GM19328 (cell line): ENCODE measurements around the gene BCL7B.
"Not testable (repeated sequence)": the region's sequence is repeated elsewhere in the genome, so short reads cannot be mapped to it uniquely, and the experiment has no call there.

ENCODE experiments used
- ATAC-seq: cut with Tn5 transposase; IDR thresholded peaks from one replicate; pipeline ENCODE4 v1.9.1; 2021; ENCODE audit warnings: mild to moderate bottlenecking, moderate library complexity; ENCODE audit not compliant: unreplicated experiment

Gene BCL7B

GRCh38 chr7:73537051-73537450, 20.4 kb downstream of the BCL7B start:
- ATAC-seq = no peak

DNA sequence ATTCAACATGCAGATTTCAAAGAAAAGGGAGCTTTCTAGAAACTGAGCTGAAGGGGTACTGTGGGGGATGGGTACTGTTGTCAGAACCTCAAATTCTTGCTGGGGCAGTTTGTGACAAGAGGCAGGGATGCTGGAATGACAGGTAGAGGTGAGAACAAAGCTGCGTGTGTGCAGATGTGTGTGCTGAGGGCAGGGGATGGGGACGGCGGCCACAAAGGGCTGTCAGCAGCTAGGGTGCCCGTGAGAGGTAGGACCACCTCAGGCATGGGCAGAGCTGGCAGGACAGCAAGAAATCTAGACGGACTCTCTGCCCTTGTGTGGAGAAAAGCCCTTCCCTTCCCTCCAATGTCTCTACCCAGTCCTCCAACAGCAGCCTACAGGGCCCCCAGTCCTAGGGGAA, 21.0 kb downstream of the BCL7B start:
- no peak for ATAC-seq

DNA sequence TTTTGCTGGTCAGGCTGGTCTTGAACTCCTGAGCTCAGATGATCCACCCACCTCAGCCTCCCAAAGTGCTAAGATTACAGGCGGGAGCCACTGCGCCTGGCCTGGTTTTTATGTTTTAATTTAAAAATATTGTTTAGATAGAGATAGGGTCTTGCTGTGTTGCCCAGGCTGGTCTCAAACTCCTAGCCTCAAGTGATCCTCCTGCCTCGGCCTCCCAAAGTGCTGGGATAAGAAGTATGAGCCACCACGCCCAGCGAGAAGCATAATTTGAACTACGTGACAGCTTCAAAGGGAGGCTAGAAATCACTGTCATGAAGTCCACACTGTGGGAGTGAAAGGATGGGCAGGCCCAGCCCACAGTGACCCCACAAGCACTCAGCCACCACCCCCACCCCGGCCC, 21.6 kb downstream of the BCL7B start:
- ATAC-seq = not testable (repeated sequence)

- ATAC-seq = no peak
Measured at GRCh38 chr7:73533742-73534141, 23.7 kb downstream of the BCL7B start.

- no peak for ATAC-seq
Measured at GRCh38 chr7:73532224-73532623, 25.3 kb downstream of the BCL7B start.

DNA sequence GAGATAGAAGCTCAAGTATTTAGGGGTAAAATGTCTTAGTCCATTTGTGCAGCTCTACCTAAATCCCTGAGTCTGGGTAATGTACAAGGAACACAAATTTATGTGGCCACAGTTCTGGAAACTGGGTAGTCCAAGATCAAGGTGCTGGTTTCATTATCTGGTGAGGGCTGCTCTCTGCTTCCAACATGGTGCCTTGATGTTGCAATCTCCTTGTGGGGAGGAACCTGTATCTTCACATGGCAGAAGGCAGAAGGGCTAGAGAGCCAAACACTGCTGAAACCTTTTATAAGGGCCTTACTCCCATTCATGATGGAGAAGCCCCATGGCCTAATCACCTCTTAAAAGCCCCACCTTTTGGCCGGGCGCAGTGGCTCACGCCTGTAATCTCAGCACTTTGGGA, 26.7 kb downstream of the BCL7B start:
- ATAC-seq = no peak

DNA sequence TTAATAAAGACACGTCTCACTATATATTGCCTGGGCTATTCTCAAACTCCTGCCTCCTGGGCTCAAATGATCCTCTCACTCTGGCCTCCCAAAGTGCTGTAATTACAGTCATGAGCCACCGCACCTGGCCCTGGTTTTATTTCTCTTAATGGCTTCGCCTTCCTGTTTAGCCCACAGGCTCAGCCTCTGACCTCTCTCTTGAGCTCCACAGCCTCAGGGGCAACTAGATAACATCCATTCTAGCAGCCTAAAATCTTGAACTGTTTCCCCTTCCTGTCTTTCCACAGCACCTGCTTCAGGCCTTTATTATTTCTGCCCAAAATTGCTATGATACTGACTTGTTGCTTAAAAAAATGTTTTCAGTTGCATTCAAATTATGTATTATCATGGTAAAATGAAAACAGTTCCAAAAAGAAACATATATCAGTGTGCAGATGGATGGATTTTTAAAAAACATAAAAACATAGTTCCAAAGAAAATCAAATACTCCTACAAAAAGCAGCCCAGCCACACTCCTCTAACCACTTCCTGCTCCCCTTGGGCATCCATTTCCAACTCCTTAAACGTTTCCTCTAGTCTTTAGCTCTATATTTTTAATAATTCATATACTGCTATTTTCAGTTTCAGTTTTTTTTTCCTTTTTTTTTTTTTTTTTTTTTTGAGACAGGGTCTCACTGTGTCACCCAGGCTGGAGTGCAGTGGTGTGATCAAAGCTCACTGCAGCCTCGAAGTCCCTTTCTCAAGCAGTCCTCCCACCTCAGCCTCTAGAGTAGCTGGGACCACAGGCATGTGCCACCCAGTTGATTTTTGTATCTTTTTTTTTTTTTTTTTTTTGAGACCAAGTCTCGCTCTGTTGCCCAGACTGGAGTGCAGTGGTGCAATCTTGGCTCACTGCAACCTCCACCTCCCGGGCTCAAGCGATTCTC, 30.3 kb downstream of the BCL7B start:
- ATAC-seq = no peak

- ATAC-seq = not testable (repeated sequence)
Measured at GRCh38 chr7:73526158-73526494, 31.4 kb downstream of the BCL7B start.

DNA sequence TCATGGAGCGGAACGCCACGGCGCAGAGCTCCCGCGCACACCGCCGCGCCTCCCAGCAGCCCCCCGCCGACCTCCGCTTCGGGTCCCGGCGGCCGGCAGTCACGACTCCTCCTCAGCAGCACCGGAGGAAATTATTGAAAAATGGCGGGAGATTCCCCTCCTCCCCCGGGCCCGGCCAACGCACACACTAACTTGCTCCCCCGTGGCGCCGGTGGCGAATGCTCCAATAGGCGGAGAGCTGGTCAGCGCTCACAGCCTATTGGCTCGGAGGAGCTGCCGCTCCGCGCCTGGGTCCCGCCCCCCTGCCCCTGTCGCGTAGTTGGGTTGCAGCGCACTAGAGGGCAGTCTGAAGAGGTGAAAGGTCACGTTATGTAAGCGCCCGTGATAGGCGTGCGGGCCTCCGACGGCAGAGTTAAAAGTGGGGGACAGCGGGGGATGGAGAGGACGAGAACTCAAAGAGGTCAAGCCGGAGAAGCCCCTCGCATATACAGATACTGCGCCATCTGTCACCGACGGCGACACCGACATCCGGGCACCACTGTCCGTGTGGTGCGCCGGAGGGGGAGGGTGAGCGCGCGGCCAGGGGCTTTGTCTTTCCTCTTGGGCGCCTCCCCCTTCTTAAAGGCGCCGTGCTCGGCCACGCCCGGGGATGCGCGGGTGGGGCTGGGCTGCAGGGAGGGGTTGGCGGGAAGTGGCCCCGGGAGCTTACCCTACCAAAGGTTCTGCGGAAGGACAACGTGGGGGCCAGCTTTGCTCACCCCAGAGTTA, 35.2 kb downstream of the BCL7B start, which contains the start of gene BAZ1B:
Gene BAZ1B (minus strand): TSS at position 189 of the 768 bp plus-strand sequence. CDS start 360 bp downstream, outside the sequence.
- peak; percentile 78 for ATAC-seq

DNA sequence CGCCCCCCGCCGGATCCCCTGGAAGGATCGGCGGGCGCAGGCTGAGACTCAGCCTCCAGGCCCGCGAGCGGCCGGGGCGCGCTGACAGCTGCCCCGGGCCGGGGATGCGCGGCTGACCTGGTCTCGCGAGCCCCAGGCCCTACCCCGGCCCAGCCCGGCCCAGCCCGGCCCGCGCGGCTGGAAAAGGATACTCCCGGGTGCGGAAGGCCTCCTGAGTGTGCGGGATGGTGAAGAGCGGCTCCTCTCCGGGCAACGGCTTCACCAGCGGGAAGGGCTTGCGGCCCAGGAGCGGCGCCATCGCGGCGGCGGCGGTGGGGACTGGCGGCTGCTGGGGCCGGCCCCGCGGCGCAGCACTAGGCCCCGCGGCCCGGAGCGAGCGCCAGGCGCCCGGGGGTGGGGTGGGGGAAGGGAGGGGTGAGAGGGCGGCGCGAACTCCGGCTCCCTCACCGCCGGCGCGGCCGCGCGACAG, 35.8 kb downstream of the BCL7B start:
- ATAC-seq = peak; percentile 40

DNA sequence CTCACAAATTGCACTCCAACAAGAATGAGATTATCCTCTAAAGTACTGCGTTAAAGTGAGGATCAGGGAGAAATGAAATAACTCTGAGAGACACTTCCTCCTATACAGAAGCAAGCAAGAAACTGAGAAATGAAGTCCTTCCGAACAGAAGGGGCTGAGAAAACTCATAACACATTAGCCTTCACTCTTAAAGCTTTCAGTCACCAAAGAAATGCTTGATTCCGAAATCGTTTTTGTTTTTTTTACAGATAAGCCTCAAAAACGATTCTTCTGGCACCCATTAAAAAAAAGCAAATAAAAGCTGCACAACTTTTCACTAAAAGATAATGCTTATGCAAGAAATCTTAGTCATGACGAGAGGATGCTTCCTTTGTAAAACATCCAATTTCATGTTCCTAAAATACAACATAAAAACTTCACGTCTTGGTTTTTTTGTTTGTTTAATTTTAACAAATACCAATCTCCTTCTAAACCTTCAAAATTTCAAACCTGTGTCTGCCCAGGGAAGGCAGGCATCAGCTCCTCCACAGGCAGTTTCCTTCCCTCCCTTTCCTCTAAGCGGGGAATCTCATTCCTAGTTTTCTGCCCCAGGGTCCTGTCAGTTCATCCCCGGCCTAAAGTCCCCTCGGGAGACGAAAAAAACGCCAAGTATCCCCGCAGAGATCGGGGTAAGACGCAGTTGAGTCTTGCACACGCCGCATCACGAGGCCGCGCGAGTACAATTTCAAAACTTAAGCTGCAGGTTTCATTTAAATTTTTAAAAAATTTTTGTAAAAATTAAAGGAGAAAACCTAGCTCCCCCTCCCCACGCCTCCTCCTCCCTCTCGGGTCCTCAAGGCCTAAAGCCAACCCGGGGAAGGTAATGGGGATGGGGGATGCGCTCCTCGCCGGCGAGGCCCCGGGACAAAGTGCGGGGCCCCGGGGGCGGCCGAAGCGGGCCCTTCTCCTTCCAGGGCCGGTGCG, 36.5 kb downstream of the BCL7B start:
- peak; percentile 1 for ATAC-seq

DNA sequence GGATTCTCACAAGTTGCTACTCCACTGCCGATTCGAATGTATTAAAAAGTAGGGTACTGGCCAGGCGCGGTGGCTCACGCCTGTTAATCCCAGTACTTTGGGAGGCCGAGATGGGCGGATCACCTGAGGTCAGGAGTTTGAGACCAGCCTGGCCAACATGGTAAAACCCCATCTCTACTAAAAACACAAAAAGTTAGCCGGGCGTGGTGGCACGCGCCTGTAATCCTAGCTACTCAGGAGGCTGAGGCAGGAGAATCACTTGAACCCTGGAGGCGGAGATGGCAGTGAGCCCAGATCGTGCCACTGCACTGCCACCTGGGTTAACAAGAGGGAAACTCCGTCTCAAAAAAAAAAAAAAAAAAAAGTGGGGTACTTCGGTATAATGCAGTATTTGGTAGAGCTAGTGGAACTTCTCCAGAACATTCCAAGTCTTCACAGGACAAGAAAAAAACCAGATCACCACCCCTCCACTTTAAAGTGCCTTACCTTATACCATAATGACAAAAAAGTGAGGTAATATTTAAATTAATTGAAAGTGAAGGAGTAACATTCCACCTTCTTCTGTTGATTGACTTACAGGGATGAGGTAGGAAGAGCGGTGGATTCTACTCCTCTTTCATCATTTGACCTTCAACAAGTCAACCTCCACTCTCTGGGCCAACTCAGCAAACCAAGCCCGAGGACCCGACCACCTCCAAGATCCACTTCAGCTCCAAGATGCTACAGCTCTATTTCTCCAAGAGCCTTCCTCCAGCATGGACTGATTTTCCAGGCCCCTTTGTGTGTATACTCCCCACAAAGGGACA, 37.4 kb downstream of the BCL7B start:
- ATAC-seq = no peak

DNA sequence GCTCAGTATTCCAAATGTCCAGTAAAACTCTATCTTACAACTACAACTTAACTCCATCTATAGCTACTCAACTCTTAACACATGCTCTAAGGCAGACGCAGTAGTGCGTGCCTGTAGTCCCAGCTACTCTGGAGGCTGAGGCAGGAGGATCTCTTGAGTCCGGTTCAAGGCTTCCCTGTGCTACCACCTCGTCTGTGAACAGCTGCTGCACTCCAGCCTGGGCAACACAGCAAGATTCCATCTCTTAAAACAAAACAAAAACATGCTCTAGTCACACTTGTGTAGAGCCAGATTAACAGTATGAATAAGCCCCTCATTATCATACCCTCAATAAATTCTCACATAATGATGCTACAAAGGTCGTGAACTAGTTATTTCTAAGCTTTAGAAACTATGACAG, 39.0 kb downstream of the BCL7B start:
- no peak for ATAC-seq

DNA sequence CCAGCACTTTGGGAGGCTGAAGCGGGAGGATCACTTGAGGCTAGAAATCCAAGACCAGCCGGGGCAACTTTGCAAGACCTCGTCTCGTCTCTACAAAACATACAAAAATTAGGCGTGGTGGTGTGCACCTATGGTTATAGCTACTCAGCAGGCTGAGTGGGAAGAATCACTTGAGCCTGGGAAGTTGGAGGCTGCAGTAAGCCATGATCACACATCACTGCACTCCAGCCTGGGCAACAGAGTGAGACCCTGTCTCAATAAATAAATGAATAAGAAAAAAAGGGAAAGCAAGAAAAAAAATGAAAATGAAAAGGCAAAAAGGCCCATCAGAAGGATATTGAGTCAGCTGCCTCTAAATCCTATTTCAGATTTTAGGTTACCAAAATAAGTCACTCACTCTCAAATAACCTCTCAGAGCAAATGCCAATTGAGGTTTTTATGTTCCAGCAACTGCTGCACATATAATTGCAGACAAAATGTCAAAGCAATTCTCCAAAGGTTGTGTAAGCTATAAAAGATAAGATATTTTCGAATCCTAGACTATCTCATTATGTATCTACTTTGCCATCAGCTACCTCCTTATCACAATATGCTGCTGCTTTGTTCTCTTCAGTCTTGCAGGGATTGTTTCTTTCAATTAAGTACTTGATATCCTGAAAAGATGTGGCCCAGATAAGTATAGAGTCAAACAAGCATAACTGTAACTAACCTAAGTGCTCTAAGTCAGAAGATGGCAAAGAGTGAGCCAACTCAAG, 40.1 kb downstream of the BCL7B start:
- no peak for ATAC-seq

- ATAC-seq = no peak
Measured at GRCh38 chr7:73515178-73515577, 42.3 kb downstream of the BCL7B start.

DNA sequence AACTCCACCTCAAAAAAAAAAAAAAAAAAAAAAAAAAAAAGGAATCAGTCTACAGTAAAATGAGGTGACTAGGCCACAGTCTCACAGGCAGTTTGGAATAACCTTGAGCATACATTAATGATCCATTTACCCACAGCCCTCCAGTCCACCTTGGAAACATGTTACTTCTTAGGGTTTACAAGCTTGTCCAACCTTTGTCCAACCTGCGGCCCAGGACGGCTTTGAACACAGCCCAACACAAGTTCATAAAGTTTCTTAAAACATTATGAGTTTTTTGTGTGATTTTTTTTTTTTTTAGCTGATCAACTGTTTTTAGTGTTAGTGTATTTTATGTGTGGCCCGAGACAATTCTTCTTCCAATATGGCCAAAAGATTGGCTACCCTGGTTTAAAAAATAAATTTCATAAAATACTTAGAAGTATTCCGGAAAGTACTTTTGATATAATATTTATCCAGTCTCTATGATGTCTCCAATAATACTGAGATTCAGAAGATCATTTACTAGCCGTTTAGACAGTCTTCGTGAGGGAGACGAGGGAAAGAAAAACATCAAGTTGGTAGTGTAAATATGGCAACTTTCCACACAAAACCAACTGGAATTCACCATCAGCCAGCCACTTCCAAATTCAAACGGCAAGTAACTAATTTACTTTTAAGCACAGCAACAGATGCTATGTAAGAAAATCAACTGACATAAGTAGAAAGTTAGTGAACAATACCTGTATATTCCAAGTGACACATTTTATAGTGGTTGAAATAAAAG, 45.3 kb downstream of the BCL7B start:
- ATAC-seq = no peak

DNA sequence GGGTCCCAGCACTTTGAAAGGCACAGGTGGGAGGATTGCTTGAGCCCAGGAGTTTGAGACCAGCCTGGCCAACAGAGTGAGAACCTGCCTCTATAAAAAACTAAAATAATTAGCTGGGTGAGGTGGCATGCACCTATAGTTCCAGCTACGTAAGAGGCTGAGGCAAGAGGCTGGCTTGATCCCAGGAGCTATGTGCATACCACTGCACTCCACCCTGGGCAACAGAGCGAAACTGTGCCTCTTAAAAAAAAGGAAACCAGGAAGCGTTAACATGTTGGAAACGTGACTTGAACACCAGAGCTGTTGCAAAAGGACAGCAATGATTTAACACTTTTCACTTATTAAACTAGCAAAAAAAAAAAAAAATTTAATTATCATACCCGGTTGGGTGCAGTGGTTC, 48.0 kb downstream of the BCL7B start:
- ATAC-seq = no peak

DNA sequence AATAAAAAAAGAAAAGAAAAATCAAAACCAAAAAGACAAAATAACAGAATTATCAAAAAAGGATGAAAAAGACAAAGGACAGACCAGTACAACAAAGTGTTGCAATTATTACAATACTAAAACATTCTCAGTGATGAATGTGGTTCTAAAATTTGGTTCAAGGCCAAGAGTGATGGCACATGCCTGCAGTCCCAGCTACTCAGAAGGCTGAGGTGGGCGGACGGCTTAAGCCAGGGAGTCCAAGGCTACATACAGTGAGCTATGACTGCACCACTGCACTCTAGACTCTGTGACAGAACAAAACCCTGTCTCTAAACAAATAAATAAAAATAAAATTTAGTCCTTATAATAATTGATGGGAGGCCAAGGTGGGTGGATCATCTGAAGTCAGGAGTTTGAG, 49.9 kb downstream of the BCL7B start:
- no peak for ATAC-seq
